Measurements from ENCODE around the gene EIF2B2. TPM values are rescaled to one million over a fixed set of nuclear protein-coding genes. Genes with fewer than 3 reads are reported as not detected.
A peak's percentile ranks its signal among the peaks of the same experiment; 100 is the strongest.

Gene EIF2B2
- total RNA-seq, 2 donors from 2014 or later, result 12.9 to 17.1 TPM

- DNase-seq (no peak), ATAC-seq (no peak)
- H3K4me1 ChIP-seq, result peaks cover 18% of the 10 kb centered on the region
- WGBS, 2 donors, result 20 to 21% methylated on average over 5 of the region's 5 CpGs
- no peaks in the 10 kb centered on the region for H3K36me3 ChIP-seq (replicated peaks in 1 of 2; ENCODE audit: insufficient read depth in 1 of 2, low read depth in 2 of 2)
- no peaks in the 10 kb centered on the region for H3K27me3 ChIP-seq
- intact Hi-C loops (cut with DNase I), result no loop called here
- peak overlapping the region in 3 of 4 donors; percentile 89 to 95 (median 94) for H3K27ac ChIP-seq
- H3K4me3 ChIP-seq, result peak overlapping the region; percentile 48 to 73
- H3K9me3 ChIP-seq, result no peaks in the 10 kb centered on the region
- TF ChIP-seq POLR2A (IDR thresholded peaks at IDR 0.05) (no peak), CTCF (IDR thresholded peaks at IDR 0.05) (no peak)
These were observed 48.8 kb downstream of the EIF2B2 start for GRCh38 chr14:75051556-75051899.

DNA sequence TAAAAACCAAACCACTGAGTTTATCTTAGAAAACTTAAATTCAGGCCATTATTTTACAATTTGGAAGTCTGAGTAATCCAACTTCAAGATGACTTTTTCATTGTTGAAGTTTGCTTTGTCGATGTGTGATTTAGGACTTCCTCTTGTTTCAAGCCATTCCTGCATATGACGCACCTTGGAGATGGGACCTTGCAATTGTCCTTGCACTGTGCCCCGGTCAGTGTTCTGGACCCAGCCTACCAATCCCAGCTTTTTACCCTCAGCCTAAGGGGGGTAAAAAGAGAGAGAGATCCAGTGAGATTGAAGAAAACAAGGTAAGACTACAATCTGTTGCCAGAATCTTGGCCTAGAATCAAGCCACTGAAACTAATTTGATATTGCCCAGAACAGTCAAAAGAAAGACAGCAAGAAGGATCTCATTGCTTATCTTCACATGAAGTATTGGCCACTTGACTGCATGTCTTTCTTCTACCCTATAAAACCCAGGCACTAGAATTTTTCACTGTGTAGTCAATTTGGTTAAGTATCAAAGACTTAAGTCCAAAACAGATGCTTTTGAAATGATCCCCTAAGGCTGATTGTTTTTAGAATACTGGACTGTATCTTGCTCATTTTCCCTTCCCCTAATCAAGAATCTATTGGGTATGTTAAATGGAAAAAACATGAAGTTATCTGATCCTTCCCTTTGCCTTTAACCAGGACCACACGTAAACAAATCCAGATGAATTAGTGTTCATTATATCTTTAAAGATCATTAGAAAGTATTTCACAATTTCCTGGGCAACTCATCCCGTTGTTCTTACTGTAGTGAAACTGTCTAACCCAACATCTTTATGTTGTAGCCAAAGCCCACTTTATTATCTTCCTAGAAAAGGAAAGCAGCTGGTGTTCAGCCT, 50.9 kb downstream of the EIF2B2 start:
- ATAC-seq, result no peak
- H3K27ac ChIP-seq, result no peak overlapping the region

GRCh38 chr14:75054421-75054820, 51.7 kb downstream of the EIF2B2 start:
- Histone ChIP-seq H3K4me1 (peaks cover 14% of the 10 kb centered on the region), H3K27me3 (no peaks in the 10 kb centered on the region), H3K27ac (no peak overlapping the region), H3K4me3 (no peak overlapping the region), H3K36me3 (replicated peaks in 1 of 2; ENCODE audit: insufficient read depth in 1 of 2, low read depth in 2 of 2) (no peaks in the 10 kb centered on the region), H3K9me3 (no peaks in the 10 kb centered on the region)
- DNase-seq, result no peak
- TF ChIP-seq POLR2A (IDR thresholded peaks at IDR 0.05) (no peak), CTCF (IDR thresholded peaks at IDR 0.05) (no peak)
- ATAC-seq, result no peak
- intact Hi-C loops (cut with DNase I), result no loop called here
- 50% methylated on average over 1 of the region's 1 CpG for WGBS, 2 donors

More for the DNA sequence above, 50.9 kb downstream of the EIF2B2 start:
- Histone ChIP-seq H3K36me3 (replicated peaks in 1 of 2; ENCODE audit: insufficient read depth in 1 of 2, low read depth in 2 of 2) (no peaks in the 10 kb centered on the region), H3K4me1 (peaks cover 18% of the 10 kb centered on the region), H3K9me3 (no peaks in the 10 kb centered on the region), H3K4me3 (no peak overlapping the region), H3K27me3 (no peaks in the 10 kb centered on the region)
- no peak for DNase-seq
- WGBS, 2 donors, result 66 to 70% methylated on average over 5 of the region's 5 CpGs
- intact Hi-C loops (cut with DNase I), result no loop called here
- TF ChIP-seq POLR2A (IDR thresholded peaks at IDR 0.05) (no peak), CTCF (IDR thresholded peaks at IDR 0.05) (no peak)

DNA sequence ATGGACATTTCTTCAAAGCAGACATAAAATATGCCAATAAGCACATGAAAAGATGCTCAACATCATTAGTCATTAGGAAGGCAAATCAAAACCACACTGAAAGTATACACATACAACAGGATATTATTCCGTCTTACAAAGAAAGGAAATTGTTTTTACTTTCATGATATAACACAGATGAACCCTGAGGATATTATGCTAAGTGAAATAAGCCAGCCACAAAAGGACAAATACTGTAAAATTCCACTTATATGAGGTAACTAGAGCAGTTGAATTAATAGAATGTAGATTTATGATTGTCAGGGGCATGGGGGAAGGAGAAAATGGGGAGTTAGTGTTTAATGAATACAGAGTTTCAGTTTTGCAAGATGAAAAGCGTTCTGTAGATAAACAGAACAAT, 56.9 kb downstream of the EIF2B2 start:
- DNase-seq, result no peak
- Histone ChIP-seq H3K27ac (no peak overlapping the region), H3K4me1 (peaks cover 10% of the 10 kb centered on the region), H3K27me3 (no peaks in the 10 kb centered on the region), H3K9me3 (no peaks in the 10 kb centered on the region), H3K36me3 (replicated peaks in 1 of 2; ENCODE audit: insufficient read depth in 1 of 2, low read depth in 2 of 2) (no peaks in the 10 kb centered on the region), H3K4me3 (no peak overlapping the region)
- intact Hi-C loops (cut with DNase I), result no loop called here
- 79 to 84% methylated on average over 2 of the region's 2 CpGs for WGBS, 2 donors
- TF ChIP-seq POLR2A (IDR thresholded peaks at IDR 0.05) (no peak), CTCF (IDR thresholded peaks at IDR 0.05) (no peak)
- no peak for ATAC-seq

- Histone ChIP-seq H3K4me1 (peaks cover 10% of the 10 kb centered on the region), H3K36me3 (replicated peaks in 1 of 2; ENCODE audit: insufficient read depth in 1 of 2, low read depth in 2 of 2) (no peaks in the 10 kb centered on the region), H3K27me3 (no peaks in the 10 kb centered on the region), H3K4me3 (no peak overlapping the region), H3K27ac (no peak overlapping the region), H3K9me3 (no peaks in the 10 kb centered on the region)
- 73 to 100% methylated on average over 2 of the region's 2 CpGs for WGBS, 2 donors
- intact Hi-C loops (cut with DNase I), result no loop called here
- DNase-seq, result no peak
- TF ChIP-seq CTCF (IDR thresholded peaks at IDR 0.05) (no peak), POLR2A (IDR thresholded peaks at IDR 0.05) (no peak)
- no peak for ATAC-seq
These were observed 57.7 kb downstream of the EIF2B2 start for GRCh38 chr14:75060420-75060819.

All from body of pancreas (tissue), 4 donors.